AG04450 (cell line): ENCODE results near the gene FAM72B. TPM values are rescaled to one million over a fixed set of nuclear protein-coding genes. Genes with fewer than 3 reads are reported as not detected.
"Not testable (repeated sequence)": the region's sequence is repeated elsewhere in the genome, so short reads cannot be mapped to it uniquely, and the experiment has no call there.

Source experiments
- CTCF ChIA-PET: fragments of 300-600, 350-600 bp; formaldehyde crosslinking; extraction: SDS; loops from one replicate; lab custom pipeline; 2022; ENCODE audit warnings: antibody characterized with exemption, inconsistent platforms; lab: Charles Lee
- POLR2A ChIA-PET: fragments of 350-600 bp; formaldehyde crosslinking; extraction: SDS; loops from one replicate; lab custom pipeline; 2021; ENCODE audit warnings: antibody characterized with exemption, inconsistent platforms; lab: Yijun Ruan, JAX
- DNase-seq: peaks from one replicate; pipeline ENCODE4 v3.0.0-alpha.2; 2011; ENCODE audit warnings: low read depth, low spot score
- H3K27ac ChIP-seq: one replicate; pipeline ENCODE4 v1.5.1; 2012; ENCODE audit warnings: low read depth, low read length, control low read depth
- H3K27me3 ChIP-seq: one replicate; pipeline ENCODE4 v1.6.0; 2012; ENCODE audit warnings: low read length; ENCODE audit not compliant: control insufficient read depth, insufficient read depth
- H3K4me3 ChIP-seq: 2 replicates; pipeline ENCODE4 v1.5.1; 2011; ENCODE audit warnings: mild to moderate bottlenecking, low read depth, low read length, control low read depth
- H3K9me3 ChIP-seq: 2 replicates; pipeline ENCODE4 v1.5.1; 2012; ENCODE audit warnings: low read length; ENCODE audit not compliant: control insufficient read depth, insufficient read depth
- polyA plus RNA-seq: library from polyadenylated mRNA; depleted of rRNA; stranded (reverse); fragments of >200 nt; gene quantifications from 2 replicates; pipeline ENCODE4 v1.2.3, GENCODE V29; 2011

Gene FAM72B
- polyA plus RNA-seq, 1 experiment = 3.5 TPM

- CTCF ChIA-PET, H3K27ac ChIP-seq, H3K4me3 ChIP-seq, POLR2A ChIA-PET, H3K27me3 ChIP-seq, H3K9me3 ChIP-seq, DNase-seq: not testable (repeated sequence)
These were observed 30.5 kb upstream of the FAM72B start for GRCh38 chr1:121214544-121215156.

- H3K9me3 ChIP-seq, POLR2A ChIA-PET, DNase-seq, H3K4me3 ChIP-seq, H3K27ac ChIP-seq, H3K27me3 ChIP-seq, CTCF ChIA-PET: not testable (repeated sequence)
These were observed 29.4 kb upstream of the FAM72B start for GRCh38 chr1:121213491-121213890.

DNA sequence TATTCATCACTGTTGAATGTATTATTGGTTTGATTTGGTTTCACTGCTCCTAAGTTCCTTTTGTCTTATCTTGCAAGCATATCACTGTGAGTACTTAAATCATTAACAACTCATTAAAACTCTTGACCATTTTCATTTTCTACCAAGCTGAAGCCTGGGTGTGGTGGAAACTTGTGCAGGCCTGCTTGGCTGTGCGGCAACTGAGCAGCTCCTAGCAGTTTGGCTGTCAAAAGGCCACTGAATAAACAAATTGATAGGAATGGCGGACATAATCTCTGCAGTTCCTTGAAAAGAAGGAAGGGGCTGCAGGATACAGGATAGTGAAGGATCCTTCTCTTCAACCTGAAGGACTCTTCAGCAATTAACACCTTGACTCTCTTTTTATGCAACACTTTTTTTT is 26.6 kb upstream of the FAM72B start:
- CTCF ChIA-PET, H3K4me3 ChIP-seq, POLR2A ChIA-PET: not testable (repeated sequence)

GRCh38 chr1:121208375-121208774 is 24.2 kb upstream of the FAM72B start:
- DNase-seq, H3K27ac ChIP-seq, CTCF ChIA-PET, H3K27me3 ChIP-seq, POLR2A ChIA-PET, H3K4me3 ChIP-seq, H3K9me3 ChIP-seq: not testable (repeated sequence)

More for the DNA sequence above, 26.6 kb upstream of the FAM72B start:
- not testable (repeated sequence) for H3K27me3 ChIP-seq, DNase-seq, H3K9me3 ChIP-seq, H3K27ac ChIP-seq

DNA sequence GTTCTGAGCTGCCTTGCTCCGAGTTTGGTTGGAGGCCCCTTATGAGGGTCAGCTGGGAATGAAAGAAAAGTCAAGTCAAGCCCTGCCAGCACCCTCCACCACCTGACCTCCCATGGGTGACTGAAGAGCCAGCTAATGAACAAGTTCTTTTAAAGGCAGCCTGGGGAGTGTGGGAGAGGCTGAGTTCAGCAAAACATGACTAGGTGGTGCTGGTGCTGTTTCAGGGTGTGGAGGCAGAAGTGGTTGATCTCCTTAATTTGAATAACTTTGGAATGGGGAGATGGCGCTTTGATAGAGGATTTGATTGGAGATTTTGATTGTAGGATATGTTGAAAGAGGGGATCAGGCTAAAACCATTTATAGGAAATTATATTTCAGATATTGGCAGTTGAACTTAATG is 23.2 kb upstream of the FAM72B start:
- DNase-seq, H3K4me3 ChIP-seq, CTCF ChIA-PET, H3K27me3 ChIP-seq, H3K9me3 ChIP-seq, H3K27ac ChIP-seq, POLR2A ChIA-PET: not testable (repeated sequence)

GRCh38 chr1:121205786-121206711 is 21.9 kb upstream of the FAM72B start:
- H3K4me3 ChIP-seq, DNase-seq, H3K27me3 ChIP-seq, H3K9me3 ChIP-seq, CTCF ChIA-PET, POLR2A ChIA-PET, H3K27ac ChIP-seq: not testable (repeated sequence)

DNA sequence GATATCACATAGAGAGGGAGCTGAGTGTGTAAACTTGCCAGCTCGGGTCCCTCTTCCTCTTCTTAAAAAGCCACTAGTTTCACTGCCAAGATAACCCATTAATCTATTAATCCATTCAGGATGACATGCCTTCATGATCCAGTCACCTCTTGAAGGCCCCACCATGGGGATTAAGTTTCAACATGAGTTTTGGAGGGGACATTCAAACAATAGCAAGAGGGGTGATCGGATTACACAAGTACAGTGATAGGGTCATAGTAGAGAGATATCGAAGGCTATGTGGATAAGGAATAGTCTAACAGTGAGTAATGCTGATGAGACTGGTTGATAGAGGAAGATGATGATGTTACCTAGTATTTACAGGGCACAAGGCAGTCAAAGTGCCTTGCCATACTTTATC is 18.8 kb upstream of the FAM72B start:
- DNase-seq, POLR2A ChIA-PET, CTCF ChIA-PET, H3K27me3 ChIP-seq, H3K4me3 ChIP-seq, H3K27ac ChIP-seq, H3K9me3 ChIP-seq: not testable (repeated sequence)

GRCh38 chr1:121200985-121201981 is 17.1 kb upstream of the FAM72B start:
- peak; percentile 4 for DNase-seq
- H3K9me3 ChIP-seq, H3K27ac ChIP-seq, H3K4me3 ChIP-seq, CTCF ChIA-PET, H3K27me3 ChIP-seq, POLR2A ChIA-PET: not testable (repeated sequence)

GRCh38 chr1:121200232-121200631 is 16.1 kb upstream of the FAM72B start:
- H3K4me3 ChIP-seq, H3K27me3 ChIP-seq, H3K27ac ChIP-seq, H3K9me3 ChIP-seq, DNase-seq, CTCF ChIA-PET, POLR2A ChIA-PET: not testable (repeated sequence)

DNA sequence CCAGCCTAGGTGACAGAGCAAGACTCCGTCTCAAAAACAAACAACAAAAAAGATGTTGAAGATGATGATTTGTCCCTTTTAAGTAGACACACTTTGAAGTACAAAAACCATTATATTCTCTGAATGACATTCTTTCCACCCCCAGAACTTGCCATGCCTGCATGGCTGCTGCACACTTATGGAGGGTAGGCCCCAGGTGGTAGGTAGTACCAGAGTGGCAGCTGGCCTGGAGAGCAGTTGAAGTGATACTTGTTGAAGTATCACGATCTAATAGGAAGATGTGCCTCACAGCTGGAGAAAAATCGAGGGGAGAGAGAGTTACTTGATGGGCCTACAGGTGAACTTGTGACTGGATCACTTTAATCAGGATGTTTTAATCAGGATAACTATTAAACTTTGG is 15.6 kb upstream of the FAM72B start:
- POLR2A ChIA-PET, H3K4me3 ChIP-seq, DNase-seq, H3K27ac ChIP-seq, H3K27me3 ChIP-seq, H3K9me3 ChIP-seq, CTCF ChIA-PET: not testable (repeated sequence)

DNA sequence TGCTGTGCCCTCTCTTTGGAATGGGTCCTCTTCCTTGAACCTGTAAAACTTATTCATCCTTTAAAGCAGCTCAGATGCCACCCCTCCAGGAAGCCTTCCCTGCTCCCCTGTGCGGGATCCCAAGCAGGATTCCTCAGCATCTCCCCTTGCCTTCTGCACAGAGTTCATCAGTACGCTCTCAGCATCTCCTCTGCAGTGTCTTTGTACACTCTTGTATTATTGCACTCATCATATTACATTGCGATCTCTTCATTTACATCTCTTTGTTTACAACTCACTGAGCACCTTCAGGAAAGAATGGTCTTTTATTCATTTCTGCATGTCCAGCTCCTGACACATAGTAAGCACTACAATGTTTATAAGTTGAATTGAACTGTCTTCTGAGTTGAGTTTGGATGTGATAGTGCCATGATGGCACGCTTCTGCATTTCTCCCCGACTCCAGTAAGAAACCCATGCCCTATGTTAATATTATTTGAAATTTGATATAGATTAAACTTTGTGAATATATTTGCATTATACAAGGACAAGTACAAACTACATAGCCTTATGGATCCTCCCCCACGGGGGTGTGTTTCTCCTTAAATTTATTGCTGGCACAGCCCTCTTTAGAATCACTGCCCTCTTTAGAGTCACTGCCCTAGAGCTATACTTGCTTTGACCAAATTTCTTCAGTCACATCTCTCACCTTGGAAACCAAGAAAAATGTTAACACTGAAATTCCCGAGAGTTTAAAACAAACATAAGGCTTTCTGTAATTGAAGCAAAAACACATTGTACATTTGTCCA is 13.1 kb upstream of the FAM72B start:
- DNase-seq, CTCF ChIA-PET, H3K9me3 ChIP-seq, POLR2A ChIA-PET, H3K4me3 ChIP-seq, H3K27me3 ChIP-seq, H3K27ac ChIP-seq: not testable (repeated sequence)
